Spleen (tissue), 11 donors: ENCODE results near the gene OLR1. TPM values are rescaled to one million over a fixed set of nuclear protein-coding genes. Genes with fewer than 3 reads are reported as not detected.

Source experiments
- DNase-seq: peaks from one replicate; pipeline ENCODE4 v3.0.0-alpha.2; 2020
- H3K27ac ChIP-seq, 8 donors: fragments of 200-600 bp; sonication (generic) in 7 of 8; 1 replicate in 4 of 8; 2 replicates in 4 of 8; pipeline versions ENCODE4 v1.5.0 to v1.8.0; 2016 to 2021; ENCODE audit warnings: inconsistent platforms in 4 of 8, mild to moderate bottlenecking in 4 of 8, moderate library complexity in 1 of 8
- H3K27me3 ChIP-seq, 7 donors: fragments of 200-600 bp; sonication (generic) in 6 of 7; replicated peaks in 1 of 7; 1 replicate in 4 of 7; 2 replicates in 3 of 7; pipeline versions ENCODE4 v1.5.0 to v1.8.0; 2016 to 2021; ENCODE audit warnings: inconsistent platforms in 3 of 7, mild to moderate bottlenecking in 1 of 7
- H3K36me3 ChIP-seq, 6 donors: fragments of 200-600 bp; sonication (generic) in 5 of 6; 1 replicate in 4 of 6; 2 replicates in 2 of 6; pipeline versions ENCODE4 v1.5.0 to v1.8.0; 2016 to 2021; ENCODE audit warnings: inconsistent platforms in 2 of 6
- H3K4me1 ChIP-seq, 6 donors: fragments of 200-600 bp; sonication (generic) in 5 of 6; 1 replicate in 3 of 6; 2 replicates in 3 of 6; pipeline versions ENCODE4 v1.5.0 to v1.8.0; 2016 to 2021; ENCODE audit warnings: inconsistent platforms in 3 of 6
- H3K4me3 ChIP-seq, 8 donors: fragments of 200-600 bp; sonication (generic) in 7 of 8; 1 replicate in 4 of 8; 2 replicates in 4 of 8; pipeline versions ENCODE4 v1.5.0 to v1.8.0; 2016 to 2021; ENCODE audit warnings: inconsistent platforms in 4 of 8, mild to moderate bottlenecking in 4 of 8, moderate library complexity in 2 of 8
- H3K9me3 ChIP-seq, 8 donors: fragments of 200-600 bp; sonication (generic) in 7 of 8; 1 replicate in 4 of 8; 2 replicates in 4 of 8; pipeline versions ENCODE4 v1.5.0 to v1.8.0; 2016 to 2021; ENCODE audit warnings: inconsistent platforms in 4 of 8
- POLR2A ChIP-seq, 3 donors: fragments of 450-650 bp; IDR thresholded peaks; one replicate each; pipeline ENCODE4 v1.5.1; 2017; ENCODE audit warnings: antibody characterized with exemption in 3 of 3, mild to moderate bottlenecking in 1 of 3
- POLR2AphosphoS5 ChIP-seq, 3 donors: sonication (generic); formaldehyde crosslinking; IDR thresholded peaks; one replicate each; pipeline ENCODE4 v1.5.1; 2017; ENCODE audit warnings: antibody characterized with exemption in 3 of 3
- WGBS, 5 donors: extraction: QIAGEN DNeasy Blood & Tissue Kit in 3 of 5; methylation state at CpG; one replicate each; pipeline versions ENCODE4 v1.1.5 to v1.1.7; 2013 to 2018; 5-methylcytosine and 5-hydroxymethylcytosine counted together
- intact Hi-C: fragments of 100-400 bp; cut with DNase I; formaldehyde crosslinking; loops from one replicate; pipeline ENCODE4 v1.15.0; 2023; ENCODE audit warnings: low total_unique reads
- polyA plus RNA-seq, 3 donors: library from polyadenylated mRNA; stranded (reverse); fragments of 200-250 nt; gene quantifications; one replicate each; pipeline ENCODE4 v1.2.1, GENCODE V29; 2013
- total RNA-seq, 7 donors: library from RNA; depleted of rRNA in 3 of 7; stranded (reverse); fragments of >200 nt in 3 of 7; fragmentation: NEBNext Ultra II Directional in 4 of 7; extraction: Animal tissue kit (Norgen Biotek cat#: 25700) in 4 of 7; gene quantifications; one replicate each; pipeline versions ENCODE4 v1.1.0 to v1.2.1, GENCODE V29; 2016 to 2021
- TF ChIP-seq, protein P1 (sequence below), 11 experiments: fragments of 200-600 bp in 7 of 11; fragments of 450-650 bp in 4 of 11; sonication (generic) in 4 of 11; IDR thresholded peaks in 8 of 11; conservative IDR thresholded peaks in 3 of 11; 1 replicate in 7 of 11; 2 replicates in 4 of 11; pipeline versions ENCODE4 v1.4.0 to v1.8.0; 2016 to 2021; ENCODE audit warnings: antibody characterized with exemption in 11 of 11, inconsistent platforms in 4 of 11, mild to moderate bottlenecking in 1 of 11
- donor health status: healthy with polysubstance abuse.
- donor health status: DM: no; HTN: no; CAD: no; lungs with moderate emphysema.
- donor health status: DM: no; HTN: no; CAD: no.
- donor health status: Bipolar disorder and iron deficiency.
- donor health status: healthy.
- donor health status: DM: no; HTN: no; CAD: no.
- donor health status: DM: yes; HTN: yes; CAD: no.

Gene OLR1
- total and polyA plus RNA-seq, 10 donors: 0.09 to 10.5 (median 1.2) TPM; not detected in 3

DNA sequence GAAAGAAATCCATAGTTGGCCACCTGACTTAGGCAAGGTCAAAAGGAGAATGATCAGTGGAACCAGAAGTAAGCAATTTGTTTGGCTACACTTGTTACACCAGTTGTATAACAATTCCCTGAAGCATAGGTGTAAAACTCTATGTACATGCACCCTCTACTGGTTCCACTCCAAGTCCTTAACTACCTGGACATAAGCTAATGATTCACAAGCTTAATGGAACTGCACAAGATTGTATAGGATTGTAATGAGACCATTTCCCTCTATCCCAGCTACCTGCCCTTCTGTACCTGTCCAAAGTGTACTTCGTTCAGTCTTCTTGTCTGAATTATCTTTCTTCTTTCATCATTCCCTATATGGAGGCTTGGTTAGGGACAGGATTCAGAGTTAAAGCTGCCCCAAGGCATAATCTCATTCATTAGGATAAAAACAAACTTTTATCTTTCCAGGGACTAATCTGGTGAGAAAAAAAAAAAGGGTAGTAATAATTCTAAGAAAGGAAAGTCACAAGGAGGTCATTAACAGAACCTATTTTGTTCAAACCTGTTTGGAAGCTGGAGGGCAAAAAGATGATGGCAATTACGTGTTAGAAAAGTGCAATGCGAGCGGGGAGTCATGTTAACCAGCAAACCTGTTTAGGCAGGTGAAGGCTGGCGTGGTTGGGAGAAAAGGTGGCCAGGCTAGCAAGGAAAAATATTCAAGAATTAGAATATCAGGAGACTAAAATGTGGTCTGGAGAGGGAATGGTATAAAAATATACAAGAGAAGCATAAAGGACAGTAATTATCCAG, 4.1 kb upstream of the OLR1 start:
- Histone ChIP-seq H3K36me3 (no peaks in the 10 kb centered on the region), H3K27ac (no peak overlapping the region), H3K27me3 (peaks cover 0 to 20% (median 0%) of the 10 kb centered on the region in 7 donors), H3K4me1 (peaks cover 0 to 5% (median 0%) of the 10 kb centered on the region in 6 donors), H3K9me3 (no peaks in the 10 kb centered on the region), H3K4me3 (no peak overlapping the region)
- WGBS, 5 donors: 77 to 90% (median 87%) methylated on average over 5 of the region's 5 CpGs
- DNase-seq: no peak
- TF ChIP-seq POLR2AphosphoS5 (IDR thresholded peaks at IDR 0.05) (no peak), POLR2A (IDR thresholded peaks at IDR 0.05) (no peak)
- TF ChIP-seq, protein P1, sequence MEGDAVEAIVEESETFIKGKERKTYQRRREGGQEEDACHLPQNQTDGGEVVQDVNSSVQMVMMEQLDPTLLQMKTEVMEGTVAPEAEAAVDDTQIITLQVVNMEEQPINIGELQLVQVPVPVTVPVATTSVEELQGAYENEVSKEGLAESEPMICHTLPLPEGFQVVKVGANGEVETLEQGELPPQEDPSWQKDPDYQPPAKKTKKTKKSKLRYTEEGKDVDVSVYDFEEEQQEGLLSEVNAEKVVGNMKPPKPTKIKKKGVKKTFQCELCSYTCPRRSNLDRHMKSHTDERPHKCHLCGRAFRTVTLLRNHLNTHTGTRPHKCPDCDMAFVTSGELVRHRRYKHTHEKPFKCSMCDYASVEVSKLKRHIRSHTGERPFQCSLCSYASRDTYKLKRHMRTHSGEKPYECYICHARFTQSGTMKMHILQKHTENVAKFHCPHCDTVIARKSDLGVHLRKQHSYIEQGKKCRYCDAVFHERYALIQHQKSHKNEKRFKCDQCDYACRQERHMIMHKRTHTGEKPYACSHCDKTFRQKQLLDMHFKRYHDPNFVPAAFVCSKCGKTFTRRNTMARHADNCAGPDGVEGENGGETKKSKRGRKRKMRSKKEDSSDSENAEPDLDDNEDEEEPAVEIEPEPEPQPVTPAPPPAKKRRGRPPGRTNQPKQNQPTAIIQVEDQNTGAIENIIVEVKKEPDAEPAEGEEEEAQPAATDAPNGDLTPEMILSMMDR (IDR thresholded peaks at IDR 0.05 in 8 of 11, conservative IDR thresholded peaks at IDR 0.05 in 3 of 11): no peak
- intact Hi-C loops: no loop called here

- no peak for DNase-seq
- TF ChIP-seq POLR2AphosphoS5 (IDR thresholded peaks at IDR 0.05) (no peak), POLR2A (IDR thresholded peaks at IDR 0.05) (no peak)
- TF ChIP-seq, protein P1 (IDR thresholded peaks at IDR 0.05 in 8 of 11, conservative IDR thresholded peaks at IDR 0.05 in 3 of 11): no peak
- H3K4me1 ChIP-seq: peaks cover 0 to 5% (median 0%) of the 10 kb centered on the region in 6 donors
- intact Hi-C loops: no loop called here
- no peaks in the 10 kb centered on the region for H3K9me3 ChIP-seq
- no peak overlapping the region for H3K4me3 ChIP-seq
- no peaks in the 10 kb centered on the region for H3K36me3 ChIP-seq
- peaks cover 0 to 13% (median 0%) of the 10 kb centered on the region in 7 donors for H3K27me3 ChIP-seq
- 67 to 85% (median 77%) methylated on average over 2 of the region's 2 CpGs for WGBS, 5 donors
- H3K27ac ChIP-seq: no peak overlapping the region
Observed at GRCh38 chr12:10174986-10175614, 3.2 kb upstream of the OLR1 start.

DNA sequence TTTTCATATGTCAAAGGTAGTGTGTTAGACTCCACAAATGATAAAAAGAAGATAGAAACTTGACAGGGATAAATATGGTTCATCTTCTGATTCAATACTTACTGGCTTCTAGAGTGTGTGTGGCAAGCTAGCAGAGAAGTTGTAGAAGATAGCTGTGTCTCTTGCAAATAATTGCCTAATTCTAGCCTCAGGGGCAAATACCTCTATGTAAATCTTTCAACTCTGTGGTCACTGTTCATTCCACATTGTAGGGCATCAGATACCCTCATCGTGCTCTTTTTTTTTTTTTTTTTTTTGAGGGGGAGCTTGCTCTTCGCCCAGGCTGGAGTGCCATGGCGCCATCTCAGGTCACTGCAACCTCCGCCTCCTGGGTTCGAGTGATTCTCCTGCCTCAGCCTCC, 1.7 kb downstream of the OLR1 start:
- WGBS, 5 donors: 71 to 85% (median 78%) methylated on average over 5 of the region's 5 CpGs
- no peak overlapping the region for H3K4me3 ChIP-seq
- TF ChIP-seq POLR2A (IDR thresholded peaks at IDR 0.05): no peak
- no peak for TF ChIP-seq POLR2AphosphoS5 (IDR thresholded peaks at IDR 0.05)
- TF ChIP-seq, protein P1 (IDR thresholded peaks at IDR 0.05 in 8 of 11, conservative IDR thresholded peaks at IDR 0.05 in 3 of 11): no peak
- H3K4me1 ChIP-seq: peaks cover 0 to 20% (median 0%) of the 10 kb centered on the region in 6 donors
- DNase-seq: no peak
- intact Hi-C loops: no loop called here
- H3K36me3 ChIP-seq: no peaks in the 10 kb centered on the region
- H3K9me3 ChIP-seq: no peaks in the 10 kb centered on the region
- peak overlapping the region in 1 of 8 donors; percentile 14 for H3K27ac ChIP-seq
- peaks cover 0 to 13% (median 0%) of the 10 kb centered on the region in 7 donors for H3K27me3 ChIP-seq

DNA sequence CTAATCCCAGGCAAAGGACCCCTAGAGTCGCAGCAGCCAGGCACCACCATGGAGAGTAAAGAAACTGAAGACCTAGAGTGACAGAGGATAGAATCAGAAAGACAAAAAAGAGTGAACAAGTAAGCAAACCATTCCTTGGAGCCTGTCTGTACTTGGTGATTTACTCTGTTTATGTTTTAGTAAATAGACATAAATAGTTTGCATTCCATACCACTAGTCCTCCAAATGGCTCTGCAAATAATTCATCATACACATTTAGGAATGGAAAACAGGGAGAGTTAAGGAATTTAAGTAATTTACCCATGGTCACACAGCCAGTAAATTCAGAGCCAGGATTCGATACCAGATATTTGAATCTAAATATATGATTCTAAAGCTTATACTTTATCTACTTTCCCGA, 2.8 kb downstream of the OLR1 start:
- WGBS, 5 donors: 77 to 89% (median 86%) methylated on average over 3 of the region's 3 CpGs
- H3K27me3 ChIP-seq: peaks cover 0 to 13% (median 0%) of the 10 kb centered on the region in 7 donors
- no peak for DNase-seq
- no peak overlapping the region for H3K27ac ChIP-seq
- H3K9me3 ChIP-seq: no peaks in the 10 kb centered on the region
- H3K36me3 ChIP-seq: no peaks in the 10 kb centered on the region
- intact Hi-C loops: no loop called here
- no peak overlapping the region for H3K4me3 ChIP-seq
- TF ChIP-seq POLR2A (IDR thresholded peaks at IDR 0.05) (no peak), POLR2AphosphoS5 (IDR thresholded peaks at IDR 0.05) (no peak)
- TF ChIP-seq, protein P1 (IDR thresholded peaks at IDR 0.05 in 8 of 11, conservative IDR thresholded peaks at IDR 0.05 in 3 of 11): no peak
- peaks cover 0 to 20% (median 0%) of the 10 kb centered on the region in 6 donors for H3K4me1 ChIP-seq
